Measurements from ENCODE around the gene AKAP8L.

The AKAP8L gene

DNA sequence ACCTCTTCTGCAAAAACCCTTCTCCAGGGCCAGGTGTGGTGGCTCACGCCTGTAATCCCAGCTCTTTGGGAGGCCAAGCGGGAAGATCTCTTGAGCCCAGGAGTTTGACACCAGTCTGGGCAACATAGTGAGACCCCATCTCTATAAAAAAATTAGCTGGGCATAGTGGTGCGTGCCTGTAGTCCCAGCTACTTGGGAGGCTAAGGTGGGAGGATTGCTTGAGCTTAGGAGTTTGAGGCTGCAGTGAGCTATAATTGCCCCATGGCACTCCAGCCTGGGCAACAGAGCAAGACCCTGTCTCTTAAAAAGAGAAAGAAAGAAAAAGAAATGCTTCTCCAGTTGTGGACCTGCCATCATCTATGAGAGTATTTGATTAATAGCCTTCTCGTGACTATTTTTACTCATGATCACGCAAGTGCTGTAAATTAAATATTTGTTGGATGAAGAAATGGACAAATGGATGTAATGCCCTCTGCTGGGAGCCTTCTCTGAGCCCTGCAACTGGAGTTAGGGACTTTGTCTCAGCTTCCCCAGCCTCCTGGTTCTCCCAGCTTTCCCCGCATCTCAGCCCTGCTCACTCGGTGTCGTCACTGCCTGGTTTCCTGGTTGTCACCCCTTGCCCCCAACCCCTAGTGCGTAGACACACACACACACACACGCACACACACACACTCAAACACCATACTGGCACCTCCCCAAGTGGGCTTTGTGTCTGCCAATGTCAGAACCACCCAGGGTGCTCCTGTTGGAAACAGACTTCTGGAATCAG is 18.8 kb upstream of the AKAP8L start:
- Histone ChIP-seq H3K36me3 (ENCODE audit: control insufficient read depth, insufficient read depth, low read length) (no peaks in the 10 kb centered on the region), H3K27me3 (ENCODE audit: control insufficient read depth, insufficient read depth, low read length) (no peaks in the 10 kb centered on the region), H3K9me3 (ENCODE audit: control insufficient read depth, insufficient read depth, low read length) (no peaks in the 10 kb centered on the region), H3K4me3 (ENCODE audit: low read depth, low read length) (no peak overlapping the region), H3K9ac (ENCODE audit: low read depth, low read length) (no peak overlapping the region), H3K4me1 (ENCODE audit: control insufficient read depth, insufficient read depth, low read length) (peaks cover 5% of the 10 kb centered on the region)

DNA sequence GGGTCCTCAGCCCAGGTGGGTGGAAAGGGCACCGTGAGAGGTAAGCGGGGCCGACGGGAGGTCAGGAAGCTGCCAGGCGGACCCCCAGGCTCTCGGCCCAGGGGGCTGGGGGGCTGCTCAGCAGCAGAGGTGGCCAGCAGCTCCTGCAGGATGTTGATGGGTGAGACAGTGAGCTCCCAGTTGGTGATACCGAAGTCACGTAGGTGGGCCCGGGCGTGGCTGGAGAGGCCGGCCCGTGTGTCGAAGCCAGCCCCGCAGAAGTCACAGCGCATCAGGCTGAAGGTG is 18.0 kb upstream of the AKAP8L start:
- Histone ChIP-seq H3K4me3 (ENCODE audit: low read depth, low read length) (no peak overlapping the region), H3K36me3 (ENCODE audit: control insufficient read depth, insufficient read depth, low read length) (no peaks in the 10 kb centered on the region), H3K9ac (ENCODE audit: low read depth, low read length) (no peak overlapping the region), H3K27me3 (ENCODE audit: control insufficient read depth, insufficient read depth, low read length) (no peaks in the 10 kb centered on the region), H3K9me3 (ENCODE audit: control insufficient read depth, insufficient read depth, low read length) (no peaks in the 10 kb centered on the region), H3K4me1 (ENCODE audit: control insufficient read depth, insufficient read depth, low read length) (peaks cover 5% of the 10 kb centered on the region)

GRCh38 chr19:15436012-15436825 is 17.4 kb upstream of the AKAP8L start:
- Histone ChIP-seq H3K4me3 (ENCODE audit: low read depth, low read length) (no peak overlapping the region), H3K9me3 (ENCODE audit: control insufficient read depth, insufficient read depth, low read length) (no peaks in the 10 kb centered on the region), H3K27me3 (ENCODE audit: control insufficient read depth, insufficient read depth, low read length) (no peaks in the 10 kb centered on the region), H3K4me1 (ENCODE audit: control insufficient read depth, insufficient read depth, low read length) (peaks cover 5% of the 10 kb centered on the region), H3K9ac (ENCODE audit: low read depth, low read length) (no peak overlapping the region), H3K36me3 (ENCODE audit: control insufficient read depth, insufficient read depth, low read length) (no peaks in the 10 kb centered on the region)

- Histone ChIP-seq H3K27me3 (ENCODE audit: control insufficient read depth, insufficient read depth, low read length) (no peaks in the 10 kb centered on the region), H3K4me1 (ENCODE audit: control insufficient read depth, insufficient read depth, low read length) (peaks cover 5% of the 10 kb centered on the region), H3K9me3 (ENCODE audit: control insufficient read depth, insufficient read depth, low read length) (no peaks in the 10 kb centered on the region), H3K4me3 (ENCODE audit: low read depth, low read length) (peak overlapping the region; percentile 90), H3K9ac (ENCODE audit: low read depth, low read length) (no peak overlapping the region), H3K36me3 (ENCODE audit: control insufficient read depth, insufficient read depth, low read length) (peaks cover 3% of the 10 kb centered on the region)
These were observed 14.8 kb upstream of the AKAP8L start for GRCh38 chr19:15433519-15434069.

DNA sequence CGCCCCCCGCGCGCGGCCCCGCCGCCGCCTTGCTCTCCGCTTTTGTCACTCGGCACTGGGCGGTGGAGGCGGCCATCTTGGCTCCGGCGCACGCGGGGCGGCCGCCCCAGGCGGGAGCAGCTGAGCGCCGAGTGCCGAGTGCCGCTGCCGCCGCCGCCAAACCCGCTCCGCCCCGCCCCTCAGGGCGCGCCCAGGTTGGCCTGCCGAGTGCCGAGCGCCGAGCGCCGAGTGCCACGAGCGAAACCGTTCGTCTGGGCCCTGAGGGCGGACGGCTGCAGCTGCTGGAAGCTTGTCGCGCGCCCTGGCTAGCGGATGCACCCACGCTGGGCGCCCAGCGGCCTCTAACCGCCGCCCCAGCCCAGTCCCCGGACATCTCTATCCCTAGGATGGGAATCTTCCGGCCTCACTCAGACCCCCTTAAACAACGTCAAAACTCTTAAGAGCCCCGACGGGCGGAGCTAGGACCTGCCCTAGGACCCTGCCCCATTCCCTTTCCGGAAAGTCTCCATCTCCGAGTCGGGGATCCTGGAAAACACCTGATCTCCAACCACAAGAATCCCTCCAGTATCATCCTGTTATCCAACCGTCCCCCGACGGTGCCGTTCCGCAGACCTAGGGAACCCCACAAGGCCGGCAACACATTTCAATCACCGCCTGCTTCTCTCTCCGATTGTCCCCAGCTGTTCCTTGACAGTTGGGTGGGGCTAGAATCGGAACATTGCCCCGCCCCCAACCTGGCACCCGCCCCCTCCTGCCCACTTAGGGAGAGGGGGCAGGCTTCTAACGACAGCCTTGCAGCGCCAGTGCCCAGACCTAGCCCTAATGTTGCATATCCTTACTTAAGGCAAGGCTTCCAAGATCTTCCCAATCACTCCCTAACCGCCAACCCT is 14.1 kb upstream of the AKAP8L start:
- H3K27me3 ChIP-seq (ENCODE audit: control insufficient read depth, insufficient read depth, low read length): no peaks in the 10 kb centered on the region
- H3K9ac ChIP-seq (ENCODE audit: low read depth, low read length): peak overlapping the region; percentile 54
- no peaks in the 10 kb centered on the region for H3K9me3 ChIP-seq (ENCODE audit: control insufficient read depth, insufficient read depth, low read length)
- peaks cover 3% of the 10 kb centered on the region for H3K36me3 ChIP-seq (ENCODE audit: control insufficient read depth, insufficient read depth, low read length)
- peak overlapping the region; percentile 90 for H3K4me3 ChIP-seq (ENCODE audit: low read depth, low read length)
- peaks cover 5% of the 10 kb centered on the region for H3K4me1 ChIP-seq (ENCODE audit: control insufficient read depth, insufficient read depth, low read length)

- H3K9me3 ChIP-seq (ENCODE audit: control insufficient read depth, insufficient read depth, low read length): no peaks in the 10 kb centered on the region
- peaks cover 5% of the 10 kb centered on the region for H3K4me1 ChIP-seq (ENCODE audit: control insufficient read depth, insufficient read depth, low read length)
- peak overlapping the region; percentile 80 for H3K4me3 ChIP-seq (ENCODE audit: low read depth, low read length)
- H3K36me3 ChIP-seq (ENCODE audit: control insufficient read depth, insufficient read depth, low read length): peaks cover 10% of the 10 kb centered on the region
- peak overlapping the region; percentile 65 for H3K9ac ChIP-seq (ENCODE audit: low read depth, low read length)
- no peaks in the 10 kb centered on the region for H3K27me3 ChIP-seq (ENCODE audit: control insufficient read depth, insufficient read depth, low read length)
These were observed 13.3 kb upstream of the AKAP8L start for GRCh38 chr19:15432018-15432494.

- Histone ChIP-seq H3K4me3 (ENCODE audit: low read depth, low read length) (peak overlapping the region; percentile 80), H3K36me3 (ENCODE audit: control insufficient read depth, insufficient read depth, low read length) (peaks cover 14% of the 10 kb centered on the region), H3K27me3 (ENCODE audit: control insufficient read depth, insufficient read depth, low read length) (no peaks in the 10 kb centered on the region), H3K4me1 (ENCODE audit: control insufficient read depth, insufficient read depth, low read length) (peaks cover 5% of the 10 kb centered on the region), H3K9me3 (ENCODE audit: control insufficient read depth, insufficient read depth, low read length) (no peaks in the 10 kb centered on the region), H3K9ac (ENCODE audit: low read depth, low read length) (peak overlapping the region; percentile 65)
These were observed 12.7 kb upstream of the AKAP8L start for GRCh38 chr19:15431396-15432017.

GRCh38 chr19:15430526-15431120 is 11.8 kb upstream of the AKAP8L start:
- no peaks in the 10 kb centered on the region for H3K27me3 ChIP-seq (ENCODE audit: control insufficient read depth, insufficient read depth, low read length)
- H3K9ac ChIP-seq (ENCODE audit: low read depth, low read length): no peak overlapping the region
- H3K36me3 ChIP-seq (ENCODE audit: control insufficient read depth, insufficient read depth, low read length): peaks cover 18% of the 10 kb centered on the region
- H3K4me3 ChIP-seq (ENCODE audit: low read depth, low read length): no peak overlapping the region
- H3K9me3 ChIP-seq (ENCODE audit: control insufficient read depth, insufficient read depth, low read length): no peaks in the 10 kb centered on the region
- H3K4me1 ChIP-seq (ENCODE audit: control insufficient read depth, insufficient read depth, low read length): peaks cover 5% of the 10 kb centered on the region

- no peak overlapping the region for H3K9ac ChIP-seq (ENCODE audit: low read depth, low read length)
- no peaks in the 10 kb centered on the region for H3K9me3 ChIP-seq (ENCODE audit: control insufficient read depth, insufficient read depth, low read length)
- peaks cover 24% of the 10 kb centered on the region for H3K36me3 ChIP-seq (ENCODE audit: control insufficient read depth, insufficient read depth, low read length)
- H3K4me3 ChIP-seq (ENCODE audit: low read depth, low read length): no peak overlapping the region
- peaks cover 5% of the 10 kb centered on the region for H3K4me1 ChIP-seq (ENCODE audit: control insufficient read depth, insufficient read depth, low read length)
- no peaks in the 10 kb centered on the region for H3K27me3 ChIP-seq (ENCODE audit: control insufficient read depth, insufficient read depth, low read length)
These were observed 11.2 kb upstream of the AKAP8L start for GRCh38 chr19:15429825-15430467.

DNA sequence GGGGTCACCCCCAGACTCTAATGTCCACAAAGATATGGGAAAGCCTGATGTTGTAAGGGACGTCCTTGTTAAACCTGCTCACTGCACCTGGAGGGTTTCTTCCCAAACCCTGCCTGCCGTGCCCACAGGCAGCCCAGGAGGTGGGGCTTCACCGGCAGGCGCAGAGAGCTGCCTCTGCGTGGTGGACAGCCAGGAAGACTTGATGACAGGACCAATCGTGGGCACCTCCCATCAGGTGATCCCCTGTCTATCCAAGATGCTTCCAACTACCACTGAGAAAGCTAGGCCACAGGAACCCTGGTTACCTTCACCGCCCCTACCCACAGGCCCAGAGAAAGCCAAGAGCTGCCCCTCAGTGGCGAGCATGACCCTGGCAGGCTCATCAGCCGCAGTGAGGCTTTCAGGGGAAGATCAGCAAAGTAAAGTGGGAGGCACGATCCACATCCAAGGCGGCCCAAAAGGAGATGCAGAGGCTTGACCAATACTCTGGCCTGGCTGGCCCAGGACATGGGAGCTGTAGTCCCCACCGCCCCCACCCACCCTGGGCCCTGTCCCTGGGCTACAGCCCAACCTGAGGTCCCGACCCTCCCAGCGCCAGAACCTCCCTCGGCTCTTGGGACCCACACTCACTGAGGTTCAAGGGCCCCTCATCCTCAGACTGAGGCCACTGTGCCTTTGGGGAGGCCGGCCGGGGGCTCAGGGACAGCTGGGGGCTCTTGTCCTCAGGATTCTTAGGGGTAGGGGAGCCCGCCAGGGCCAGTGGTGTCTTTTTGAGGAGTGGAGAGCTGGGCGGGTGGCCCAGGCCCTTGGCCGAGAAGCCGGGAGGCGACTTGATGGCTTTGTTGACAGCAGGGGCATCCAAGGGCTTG is 10.4 kb upstream of the AKAP8L start:
- Histone ChIP-seq H3K27me3 (ENCODE audit: control insufficient read depth, insufficient read depth, low read length) (no peaks in the 10 kb centered on the region), H3K9ac (ENCODE audit: low read depth, low read length) (no peak overlapping the region), H3K36me3 (ENCODE audit: control insufficient read depth, insufficient read depth, low read length) (peaks cover 32% of the 10 kb centered on the region)

More for the DNA sequence above, 10.4 kb upstream of the AKAP8L start:
- peaks cover 5% of the 10 kb centered on the region for H3K4me1 ChIP-seq (ENCODE audit: control insufficient read depth, insufficient read depth, low read length)
- no peak overlapping the region for H3K4me3 ChIP-seq (ENCODE audit: low read depth, low read length)
- no peaks in the 10 kb centered on the region for H3K9me3 ChIP-seq (ENCODE audit: control insufficient read depth, insufficient read depth, low read length)

Measured in iPS-15b (cell line).